GM20000 (cell line): ENCODE results near the gene MINDY3.

Source experiments
- DNase-seq: peaks from one replicate; pipeline ENCODE4 v3.0.0; 2012; ENCODE audit warnings: low spot score
- TF ChIP-seq, protein P1 (sequence below): IDR thresholded peaks from 2 replicates; pipeline ENCODE4 v1.5.1; 2012; ENCODE audit warnings: mild to moderate bottlenecking, control low read depth; ENCODE audit errors: extremely low read depth, missing control alignments

Gene MINDY3

GRCh38 chr10:15844517-15844916, 15.8 kb downstream of the MINDY3 start:
- TF ChIP-seq, protein P1, sequence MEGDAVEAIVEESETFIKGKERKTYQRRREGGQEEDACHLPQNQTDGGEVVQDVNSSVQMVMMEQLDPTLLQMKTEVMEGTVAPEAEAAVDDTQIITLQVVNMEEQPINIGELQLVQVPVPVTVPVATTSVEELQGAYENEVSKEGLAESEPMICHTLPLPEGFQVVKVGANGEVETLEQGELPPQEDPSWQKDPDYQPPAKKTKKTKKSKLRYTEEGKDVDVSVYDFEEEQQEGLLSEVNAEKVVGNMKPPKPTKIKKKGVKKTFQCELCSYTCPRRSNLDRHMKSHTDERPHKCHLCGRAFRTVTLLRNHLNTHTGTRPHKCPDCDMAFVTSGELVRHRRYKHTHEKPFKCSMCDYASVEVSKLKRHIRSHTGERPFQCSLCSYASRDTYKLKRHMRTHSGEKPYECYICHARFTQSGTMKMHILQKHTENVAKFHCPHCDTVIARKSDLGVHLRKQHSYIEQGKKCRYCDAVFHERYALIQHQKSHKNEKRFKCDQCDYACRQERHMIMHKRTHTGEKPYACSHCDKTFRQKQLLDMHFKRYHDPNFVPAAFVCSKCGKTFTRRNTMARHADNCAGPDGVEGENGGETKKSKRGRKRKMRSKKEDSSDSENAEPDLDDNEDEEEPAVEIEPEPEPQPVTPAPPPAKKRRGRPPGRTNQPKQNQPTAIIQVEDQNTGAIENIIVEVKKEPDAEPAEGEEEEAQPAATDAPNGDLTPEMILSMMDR: no peak
- no peak for DNase-seq

- DNase-seq: no peak
- TF ChIP-seq, protein P1: no peak
These were observed 16.6 kb downstream of the MINDY3 start for GRCh38 chr10:15843695-15844094.

DNA sequence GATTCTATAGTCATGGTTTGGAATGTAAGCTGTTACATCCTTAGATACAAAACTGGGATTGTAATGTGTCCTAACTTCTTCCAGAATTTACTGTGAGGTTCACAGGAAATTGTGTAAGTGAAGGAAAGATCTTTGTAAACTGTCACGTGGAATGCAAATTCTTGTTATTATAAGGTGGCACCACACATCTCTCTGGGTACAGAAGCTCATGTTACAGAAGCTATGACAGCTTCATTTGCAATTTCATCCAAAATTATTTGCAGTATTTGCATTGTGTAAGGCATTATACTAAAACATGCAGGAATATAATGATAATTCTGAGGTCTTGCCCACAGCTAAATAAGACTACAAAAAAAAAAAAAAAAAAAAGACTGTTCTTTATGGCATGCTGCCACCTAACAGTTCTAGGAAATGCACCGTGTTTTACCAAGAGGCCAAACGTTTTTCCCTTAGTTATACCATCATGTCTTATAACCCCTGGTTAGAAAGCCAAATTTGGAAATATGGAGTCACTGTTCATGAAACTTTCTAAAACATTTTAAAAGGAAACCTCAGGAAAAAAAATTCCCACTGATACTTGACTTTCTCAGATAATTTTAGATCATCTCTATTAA, 17.6 kb downstream of the MINDY3 start:
- TF ChIP-seq, protein P1: no peak
- no peak for DNase-seq

DNA sequence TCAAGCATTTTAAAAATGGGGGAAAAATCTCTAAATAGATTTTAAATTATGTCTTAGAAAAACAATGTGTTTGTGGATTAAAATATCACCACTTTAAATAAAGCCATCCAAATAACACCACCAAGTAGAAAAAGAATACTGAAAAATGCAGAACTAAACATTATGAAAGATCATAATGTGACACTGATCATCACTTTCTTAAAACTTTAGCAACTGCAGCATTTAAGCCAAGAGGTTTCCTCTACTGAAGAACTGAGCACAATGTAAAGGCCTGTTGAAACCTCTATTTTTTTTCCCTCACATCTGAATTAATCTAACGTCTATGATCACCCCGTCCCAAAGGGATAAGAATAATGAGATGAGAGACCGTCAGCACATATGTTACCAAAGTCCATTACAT, 18.6 kb downstream of the MINDY3 start:
- TF ChIP-seq, protein P1: no peak
- no peak for DNase-seq

DNA sequence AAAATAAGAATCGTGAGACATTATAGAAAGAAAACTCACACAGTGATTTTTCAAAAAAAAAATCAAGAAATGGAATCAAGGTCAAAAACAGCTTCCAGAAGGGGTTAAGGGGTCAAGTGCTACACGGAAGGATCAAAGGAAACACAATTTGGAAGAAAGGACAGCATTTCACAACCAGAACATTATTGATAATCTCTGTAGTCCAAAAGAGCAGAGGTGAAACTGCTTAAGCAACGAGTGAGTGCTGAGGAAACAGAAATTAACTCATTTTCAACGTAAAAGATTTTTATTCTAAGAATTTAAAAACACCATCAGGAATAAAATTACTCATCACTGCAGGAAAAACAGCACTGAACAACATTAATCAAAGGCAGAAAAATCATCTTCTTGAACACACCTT, 23.5 kb downstream of the MINDY3 start:
- TF ChIP-seq, protein P1: no peak
- DNase-seq: no peak

DNA sequence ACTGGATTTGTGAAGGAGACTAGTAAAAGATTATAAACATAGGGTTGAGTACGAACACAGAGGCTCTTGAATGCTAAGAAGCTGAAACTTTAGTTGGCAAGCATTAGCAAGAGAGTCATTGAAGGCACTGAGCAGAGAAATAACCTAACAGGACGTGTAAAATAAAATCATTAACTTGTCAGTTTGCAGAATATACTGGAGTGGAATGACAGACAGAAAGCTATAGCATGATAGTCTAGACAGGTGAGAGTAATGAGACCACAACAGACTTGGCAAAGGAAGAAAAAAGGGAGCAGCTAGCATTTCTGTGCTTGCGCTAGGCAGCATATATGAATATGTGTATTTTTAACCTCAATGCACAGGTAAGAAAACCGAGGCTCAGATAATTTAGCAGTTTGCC, 30.8 kb downstream of the MINDY3 start:
- DNase-seq: no peak
- TF ChIP-seq, protein P1: no peak

DNA sequence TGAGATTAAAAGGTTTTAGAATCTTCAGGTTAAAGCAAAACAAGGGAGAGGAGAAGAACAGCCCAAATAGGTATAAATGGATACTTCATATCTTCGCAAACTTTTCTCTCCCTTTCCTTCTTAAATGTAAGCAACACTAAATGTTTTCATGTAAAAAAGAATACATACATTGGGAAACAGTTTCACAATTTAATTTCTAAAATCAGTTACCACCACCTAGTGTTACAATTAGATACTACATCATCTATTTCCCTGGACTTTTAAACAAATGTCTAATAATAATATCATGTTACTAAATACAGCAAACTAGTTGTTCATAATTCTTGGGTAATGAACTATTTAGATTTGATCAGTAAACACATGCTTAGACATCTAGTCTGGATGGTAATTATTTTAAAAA, 35.8 kb downstream of the MINDY3 start:
- no peak for DNase-seq
- TF ChIP-seq, protein P1: no peak
